ENCODE data around the gene OR2T35.
"Not testable (repeated sequence)": the region's sequence is repeated elsewhere in the genome, so short reads cannot be mapped to it uniquely, and the experiment has no call there.

The OR2T35 gene

DNA sequence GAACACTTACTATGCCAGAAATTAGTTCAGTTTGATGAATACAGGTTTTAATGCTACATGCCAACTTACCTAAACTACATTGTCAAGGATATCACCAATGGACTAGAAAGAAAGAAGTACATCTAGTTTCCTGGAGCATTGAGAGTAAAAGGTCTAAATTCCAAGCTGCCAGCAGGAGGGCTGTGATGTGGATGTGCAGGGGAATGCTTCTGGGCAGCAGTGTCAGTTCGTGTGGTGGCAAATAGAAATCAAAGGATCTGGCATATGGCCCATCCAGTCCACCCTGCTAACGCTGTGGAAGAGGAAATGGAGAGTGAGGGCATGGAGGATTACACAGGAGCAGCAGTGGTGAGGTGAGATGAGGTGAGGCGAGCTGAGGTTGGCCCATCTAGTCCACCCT is at the start of gene OR2T35:
Gene OR2T35, minus strand, starts transcription at position 101 of the 400 bp plus-strand sequence. CDS start 6,020 bp downstream, outside the sequence.
- DNase-seq: not testable (repeated sequence)

- DNase-seq: no peak
Observed at GRCh38 chr1:248691567-248692155, 46.6 kb upstream of the OR2T35 start.

DNA sequence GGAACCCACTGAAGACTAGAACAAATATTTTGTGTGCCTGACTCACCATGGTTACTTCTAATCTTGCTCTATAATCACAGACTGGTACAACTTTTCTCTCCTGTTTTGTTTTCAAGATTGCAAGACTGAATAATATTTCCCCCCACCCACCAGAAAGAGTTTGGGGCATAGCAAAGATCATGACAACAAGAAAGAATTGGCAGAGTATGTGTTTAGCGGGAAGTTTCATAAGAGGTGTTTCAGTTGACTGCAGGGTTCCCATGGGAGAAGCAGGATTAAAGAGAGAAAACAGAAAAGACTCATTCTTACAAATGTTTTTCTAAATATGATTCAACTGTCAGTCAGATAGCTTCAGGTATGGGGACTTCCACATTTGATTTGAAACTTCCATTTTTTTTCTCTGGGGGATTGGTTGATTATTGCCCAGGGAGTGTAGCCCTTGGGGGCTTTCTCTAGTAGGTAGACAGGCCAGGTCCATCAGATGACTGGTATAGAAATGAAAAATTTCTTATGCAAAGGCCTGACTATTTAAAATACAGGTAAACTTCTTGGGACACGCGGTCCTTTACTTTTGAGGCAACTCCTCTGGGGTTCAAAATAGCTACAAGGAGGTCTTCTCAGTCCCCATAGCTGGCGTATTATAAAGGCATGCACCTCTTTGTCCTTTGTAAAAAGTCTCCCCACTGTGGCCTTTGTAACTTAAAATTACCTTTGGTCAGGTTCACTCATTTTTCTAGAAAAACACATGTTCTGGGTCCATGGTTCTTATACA is 43.6 kb upstream of the OR2T35 start:
- DNase-seq: no peak

DNA sequence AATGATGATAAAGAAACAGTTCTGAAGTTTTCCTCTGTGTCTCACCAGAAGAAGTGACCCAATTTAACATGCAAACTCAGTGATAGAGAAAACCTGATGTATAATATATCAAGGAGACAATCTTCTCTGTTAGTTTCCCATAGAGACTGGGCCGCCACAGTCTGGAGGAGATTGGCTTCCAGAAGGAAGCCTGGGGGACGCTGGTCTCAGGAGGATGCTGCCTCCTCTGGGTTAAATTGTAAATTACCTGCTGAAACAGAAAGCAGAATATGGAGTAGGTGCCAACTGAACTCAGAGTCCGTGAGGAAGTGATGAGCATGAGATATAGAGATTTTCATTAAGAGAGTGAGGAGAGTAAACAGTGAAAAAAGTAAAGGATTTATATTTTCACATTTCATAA is 41.7 kb upstream of the OR2T35 start:
- DNase-seq: no peak

DNA sequence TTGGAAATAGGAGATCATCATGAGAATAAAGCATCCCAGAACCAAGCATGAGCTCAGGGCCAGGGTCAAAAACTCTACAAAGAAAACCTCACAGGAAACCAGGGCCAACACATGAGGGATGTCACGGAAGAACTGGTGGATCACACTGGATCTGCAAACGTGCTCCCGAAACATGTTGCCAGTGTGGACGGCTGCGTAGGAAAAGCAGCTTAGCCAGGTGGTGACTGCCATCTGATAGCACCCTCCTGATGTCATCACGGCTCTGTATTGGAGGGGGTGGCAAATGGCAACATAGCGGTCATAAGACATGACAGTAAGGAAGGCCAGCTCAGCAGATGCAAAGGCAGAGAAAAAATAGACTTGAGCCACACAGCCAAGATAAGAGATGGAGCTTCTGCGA is 36.6 kb upstream of the OR2T35 start:
- DNase-seq: no peak

GRCh38 chr1:248670003-248670402 is 24.9 kb upstream of the OR2T35 start:
- DNase-seq: no peak

DNA sequence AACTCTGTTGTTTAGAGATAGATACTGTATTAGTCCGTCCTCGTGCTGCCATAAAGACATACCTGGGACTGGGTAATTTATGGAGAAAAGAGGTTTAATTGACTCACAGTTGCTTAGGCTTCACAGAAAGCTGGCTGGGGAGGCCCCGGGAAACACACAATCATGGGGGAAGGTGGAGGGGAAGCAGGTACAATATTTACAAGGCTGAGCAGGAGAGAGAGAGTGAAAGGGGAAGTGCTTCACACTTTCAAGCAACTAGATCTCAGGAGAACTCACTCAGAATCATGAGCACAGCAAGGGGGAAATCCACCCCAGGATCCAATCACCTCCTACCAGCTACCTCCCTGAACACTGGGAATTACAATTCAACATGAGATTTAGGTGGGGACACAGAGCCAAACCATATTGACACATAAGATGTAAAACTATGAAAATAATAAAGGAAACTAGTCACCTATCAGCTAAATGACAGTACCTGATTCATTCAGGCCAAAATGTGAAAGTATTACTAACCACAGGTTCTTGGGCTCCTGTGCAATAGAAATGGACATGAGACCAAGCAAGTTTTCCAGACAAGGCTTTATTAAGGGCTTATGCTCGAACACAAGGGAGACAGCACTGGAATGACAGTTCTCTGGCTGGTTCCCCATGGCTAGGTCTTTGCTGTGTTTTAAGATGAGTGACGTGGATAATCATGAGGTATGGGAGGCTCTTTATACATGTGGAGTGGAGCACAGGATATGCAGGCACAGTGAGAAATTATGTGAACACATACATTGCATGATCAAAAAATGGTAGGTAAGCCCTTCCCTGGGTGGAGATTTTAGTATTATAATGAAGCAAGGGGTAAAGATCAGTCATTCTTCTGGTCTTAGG is 18.6 kb upstream of the OR2T35 start:
- DNase-seq: not testable (repeated sequence)

GRCh38 chr1:248656797-248657196 is 11.7 kb upstream of the OR2T35 start:
- DNase-seq: not testable (repeated sequence)

DNA sequence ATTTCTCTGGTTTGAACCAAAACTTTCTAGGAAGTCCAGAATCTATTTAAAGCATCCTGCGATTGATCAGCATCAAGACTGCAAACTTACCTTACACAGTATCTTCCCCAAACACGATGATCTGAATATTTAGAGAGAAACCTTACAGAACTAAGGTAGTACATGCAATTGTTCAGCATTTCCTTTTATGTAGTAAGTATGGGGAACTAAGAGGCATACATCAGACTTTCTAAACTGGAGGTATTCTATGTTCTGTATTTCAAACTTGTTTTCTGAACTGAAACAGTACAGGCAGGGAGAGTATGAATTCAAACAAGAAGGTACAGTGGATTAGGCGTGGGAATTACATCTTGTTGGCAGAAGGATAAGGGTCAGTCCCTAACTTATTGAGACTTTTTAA is 10.3 kb upstream of the OR2T35 start, which contains the start of gene OR2T27:
Gene OR2T27, minus strand, starts transcription at position 175 of the 400 bp plus-strand sequence. CDS start 4,644 bp downstream, outside the sequence.
- not testable (repeated sequence) for DNase-seq

- not testable (repeated sequence) for DNase-seq
Observed at GRCh38 chr1:248648770-248649536, 3.9 kb upstream of the OR2T35 start.

DNA sequence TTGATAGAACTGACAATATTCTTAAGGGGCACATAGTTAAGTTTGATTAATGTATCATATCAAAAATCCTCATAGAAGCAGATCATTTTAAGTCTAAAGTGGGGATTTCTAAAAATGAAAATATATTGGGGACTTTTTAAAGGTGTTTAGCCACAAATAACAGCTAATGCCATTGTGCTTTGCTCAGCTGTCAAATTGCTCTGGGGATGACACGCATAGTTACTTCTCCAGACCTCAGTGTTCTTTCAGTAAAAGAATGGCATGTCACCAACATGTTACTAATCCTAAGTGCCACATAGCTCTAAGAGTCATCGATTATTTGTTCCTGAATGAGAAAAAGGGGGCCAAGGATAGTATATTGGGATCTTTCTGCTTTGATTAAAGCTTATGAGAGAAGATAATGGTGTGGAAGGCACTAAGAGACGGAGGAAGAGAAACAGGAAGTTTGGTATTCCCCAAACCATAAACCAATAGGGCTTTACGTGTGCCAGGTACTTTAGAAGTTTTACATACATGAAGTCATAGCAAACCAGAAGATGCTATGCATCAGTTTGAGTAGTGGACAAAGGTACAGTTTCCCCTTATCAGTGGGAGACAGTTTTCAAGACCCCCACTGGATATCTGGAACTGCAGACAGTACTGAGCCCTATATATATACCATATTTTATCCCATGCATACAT is 2.0 kb downstream of the OR2T35 start:
- not testable (repeated sequence) for DNase-seq

GRCh38 chr1:248641583-248641982 is 3.5 kb downstream of the OR2T35 start:
- not testable (repeated sequence) for DNase-seq

DNA sequence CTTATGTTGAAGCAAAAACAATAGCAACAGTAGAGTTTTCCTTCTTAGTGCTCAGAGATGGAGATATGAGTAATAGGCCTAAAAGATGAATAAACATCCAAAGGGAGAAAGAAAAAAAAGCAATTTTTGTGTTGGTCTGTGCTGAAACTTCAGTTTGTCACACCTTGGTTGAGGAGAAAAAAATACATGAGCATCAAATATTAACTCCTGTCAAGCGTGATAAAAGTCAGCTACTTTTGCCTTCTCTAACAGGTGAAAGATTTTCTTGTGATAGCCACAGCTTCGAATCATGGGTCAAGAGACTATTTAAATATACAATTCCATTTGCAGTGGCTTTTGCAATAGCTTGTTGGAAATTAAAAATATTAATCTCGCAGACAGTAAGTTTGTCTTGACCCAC is 4.2 kb downstream of the OR2T35 start:
- not testable (repeated sequence) for DNase-seq

GRCh38 chr1:248639652-248640051 is 5.4 kb downstream of the OR2T35 start:
- not testable (repeated sequence) for DNase-seq

DNA sequence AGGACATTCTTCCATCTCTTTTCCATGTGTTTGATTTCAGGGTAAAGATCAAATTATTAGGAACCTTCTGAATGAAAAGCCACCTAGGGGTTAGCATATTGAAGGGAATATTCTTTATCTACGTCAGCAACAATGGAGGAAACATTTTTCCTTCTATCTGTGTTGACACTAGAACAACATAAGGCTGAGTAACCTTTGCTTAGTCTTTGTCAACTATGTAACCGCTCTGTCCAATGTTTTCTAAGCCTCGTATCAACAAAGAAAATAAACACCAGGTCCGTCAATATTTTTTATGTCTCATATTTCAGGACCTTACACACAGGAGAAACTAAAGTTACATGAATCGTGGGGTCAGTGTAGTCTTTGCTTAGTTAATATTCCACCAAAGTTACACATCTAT is 8.5 kb downstream of the OR2T35 start:
- not testable (repeated sequence) for DNase-seq

GRCh38 chr1:248634991-248635390 is 10.1 kb downstream of the OR2T35 start, which contains the start of gene OR2T11:
Gene OR2T11, minus strand, starts transcription at chr1:248635091. Its CDS starts 7,963 bp downstream, at chr1:248627128.
- DNase-seq: not testable (repeated sequence)

- DNase-seq: no peak
Observed at GRCh38 chr1:248631354-248632008, 13.6 kb downstream of the OR2T35 start.

GRCh38 chr1:248630551-248630950 is 14.5 kb downstream of the OR2T35 start:
- DNase-seq: no peak

All from anterior cingulate cortex (tissue), 58 donors.